ENCODE results near the gene ADPRM. TPM values are rescaled to one million over a fixed set of nuclear protein-coding genes. Genes with fewer than 3 reads are reported as not detected.

ADPRM gene
- total and polyA plus RNA-seq, 12 donors = 3.5 to 7.3 (median 4.6) TPM

GRCh38 chr17:10649602-10650001, 47.8 kb upstream of the ADPRM start:
- ATAC-seq (no peak), DNase-seq (no peak)
- Histone ChIP-seq H3K9me3 (no peaks in the 10 kb centered on the region), H3K4me1 (peaks cover 0 to 6% (median 0%) of the 10 kb centered on the region in 9 donors), H3K36me3 (peaks cover 0 to 10% (median 0%) of the 10 kb centered on the region in 9 donors), H3K27me3 (no peaks in the 10 kb centered on the region), H3K4me3 (no peak overlapping the region), H3K27ac (no peak overlapping the region)
- 91 to 93% methylated on average over 5 of the region's 5 CpGs for WGBS, 2 donors
- TF ChIP-seq CTCF (IDR thresholded peaks at IDR 0.05) = no peak
- intact Hi-C loops (cut with DNase I) = loop anchor here in 6 of 10 donors (5.0 kb wide), 2 partner anchors 193 to 198 kb away; no protein-coding TSS in a partner anchor

GRCh38 chr17:10651927-10652326, 45.5 kb upstream of the ADPRM start:
- Histone ChIP-seq H3K9me3 (no peaks in the 10 kb centered on the region), H3K27ac (no peak overlapping the region), H3K27me3 (no peaks in the 10 kb centered on the region), H3K36me3 (peaks cover 0 to 2% (median 0%) of the 10 kb centered on the region in 9 donors), H3K4me3 (no peak overlapping the region), H3K4me1 (peaks cover 0 to 6% (median 0%) of the 10 kb centered on the region in 9 donors)
- ATAC-seq = no peak
- intact Hi-C loops (cut with DNase I) = no loop called here
- WGBS, 2 donors = 75 to 86% methylated on average over 9 of the region's 9 CpGs
- TF ChIP-seq CTCF (IDR thresholded peaks at IDR 0.05) = no peak
- DNase-seq = no peak

GRCh38 chr17:10652984-10653659, 44.3 kb upstream of the ADPRM start:
- WGBS, 2 donors = 56 to 58% methylated on average over 10 to 11 of the region's 11 CpGs

GRCh38 chr17:10653987-10654386, 43.4 kb upstream of the ADPRM start:
- DNase-seq = no peak
- peaks cover 0 to 6% (median 0%) of the 10 kb centered on the region in 9 donors for H3K4me1 ChIP-seq
- ATAC-seq = no peak
- 67 to 84% methylated on average over 5 of the region's 5 CpGs for WGBS, 2 donors
- no peaks in the 10 kb centered on the region for H3K9me3 ChIP-seq
- H3K27ac ChIP-seq = no peak overlapping the region
- H3K36me3 ChIP-seq = peaks cover 0 to under 1% (median 0%) of the 10 kb centered on the region in 9 donors
- H3K4me3 ChIP-seq = no peak overlapping the region
- intact Hi-C loops (cut with DNase I) = no loop called here
- TF ChIP-seq CTCF (IDR thresholded peaks at IDR 0.05) = no peak
- no peaks in the 10 kb centered on the region for H3K27me3 ChIP-seq

More at GRCh38 chr17:10652984-10653659, 44.3 kb upstream of the ADPRM start:
- ATAC-seq (peak in 1 of 8 donors; percentile 35), DNase-seq (no peak)
- Histone ChIP-seq H3K9me3 (no peaks in the 10 kb centered on the region), H3K27me3 (no peaks in the 10 kb centered on the region), H3K36me3 (peaks cover 0 to 2% (median 0%) of the 10 kb centered on the region in 9 donors), H3K27ac (no peak overlapping the region), H3K4me1 (peaks cover 0 to 6% (median 0%) of the 10 kb centered on the region in 9 donors), H3K4me3 (no peak overlapping the region)
- no peak for TF ChIP-seq CTCF (IDR thresholded peaks at IDR 0.05)
- intact Hi-C loops (cut with DNase I) = no loop called here

All from heart right ventricle (tissue), 16 donors.